ENCODE data around the gene DUSP22.

The DUSP22 gene

GRCh38 chr6:268394-268935, 23.8 kb upstream of the DUSP22 start:
- H3K4me3 ChIP-seq (replicated peaks; ENCODE audit: low read depth, low read length): no peak overlapping the region
- DNase-seq (ENCODE audit: extremely low read depth, insufficient read length): no peak
- no peak for TF ChIP-seq CTCF (IDR thresholded peaks at IDR 0.05; ENCODE audit: insufficient read depth, low read length, poor library complexity, severe bottlenecking)
- no peaks in the 10 kb centered on the region for H3K27me3 ChIP-seq (replicated peaks; ENCODE audit: control insufficient read depth, insufficient read depth, low read length)
- H3K36me3 ChIP-seq (ENCODE audit: control insufficient read depth, insufficient read depth, low read length): no peaks in the 10 kb centered on the region

- no peak for DNase-seq (ENCODE audit: extremely low read depth, insufficient read length)
- Histone ChIP-seq H3K4me3 (replicated peaks; ENCODE audit: low read depth, low read length) (no peak overlapping the region), H3K36me3 (ENCODE audit: control insufficient read depth, insufficient read depth, low read length) (no peaks in the 10 kb centered on the region), H3K27me3 (replicated peaks; ENCODE audit: control insufficient read depth, insufficient read depth, low read length) (no peaks in the 10 kb centered on the region)
- TF ChIP-seq CTCF (IDR thresholded peaks at IDR 0.05; ENCODE audit: insufficient read depth, low read length, poor library complexity, severe bottlenecking): no peak
These were observed 18.7 kb upstream of the DUSP22 start for GRCh38 chr6:273551-274058.

- no peak overlapping the region for H3K4me3 ChIP-seq (replicated peaks; ENCODE audit: low read depth, low read length)
- H3K27me3 ChIP-seq (replicated peaks; ENCODE audit: control insufficient read depth, insufficient read depth, low read length): no peaks in the 10 kb centered on the region
- DNase-seq (ENCODE audit: extremely low read depth, insufficient read length): no peak
- no peaks in the 10 kb centered on the region; the same call in none of the 2 replicates for H3K36me3 ChIP-seq (ENCODE audit: control insufficient read depth, insufficient read depth, low read length)
- TF ChIP-seq CTCF (IDR thresholded peaks at IDR 0.05; ENCODE audit: insufficient read depth, low read length, poor library complexity, severe bottlenecking): no peak
These were observed 14.5 kb upstream of the DUSP22 start for GRCh38 chr6:277746-278145.

GRCh38 chr6:278494-278893, 13.8 kb upstream of the DUSP22 start:
- DNase-seq (ENCODE audit: extremely low read depth, insufficient read length): no peak
- Histone ChIP-seq H3K27me3 (replicated peaks; ENCODE audit: control insufficient read depth, insufficient read depth, low read length) (no peaks in the 10 kb centered on the region), H3K36me3 (ENCODE audit: control insufficient read depth, insufficient read depth, low read length) (no peaks in the 10 kb centered on the region; the same call in none of the 2 replicates), H3K4me3 (replicated peaks; ENCODE audit: low read depth, low read length) (no peak overlapping the region)
- TF ChIP-seq CTCF (IDR thresholded peaks at IDR 0.05; ENCODE audit: insufficient read depth, low read length, poor library complexity, severe bottlenecking): no peak

GRCh38 chr6:279341-280029, 12.8 kb upstream of the DUSP22 start:
- DNase-seq (ENCODE audit: extremely low read depth, insufficient read length): no peak
- TF ChIP-seq CTCF (IDR thresholded peaks at IDR 0.05; ENCODE audit: insufficient read depth, low read length, poor library complexity, severe bottlenecking): no peak
- Histone ChIP-seq H3K27me3 (replicated peaks; ENCODE audit: control insufficient read depth, insufficient read depth, low read length) (no peaks in the 10 kb centered on the region), H3K36me3 (ENCODE audit: control insufficient read depth, insufficient read depth, low read length) (no peaks in the 10 kb centered on the region; the same call in none of the 2 replicates), H3K4me3 (replicated peaks; ENCODE audit: low read depth, low read length) (no peak overlapping the region)
